EL (cell line): ENCODE results near the gene CEP85.

Experiments used
- DNase-seq: peaks from one replicate; pipeline ENCODE4 v3.0.0-alpha.2; 2016

The CEP85 gene

DNA sequence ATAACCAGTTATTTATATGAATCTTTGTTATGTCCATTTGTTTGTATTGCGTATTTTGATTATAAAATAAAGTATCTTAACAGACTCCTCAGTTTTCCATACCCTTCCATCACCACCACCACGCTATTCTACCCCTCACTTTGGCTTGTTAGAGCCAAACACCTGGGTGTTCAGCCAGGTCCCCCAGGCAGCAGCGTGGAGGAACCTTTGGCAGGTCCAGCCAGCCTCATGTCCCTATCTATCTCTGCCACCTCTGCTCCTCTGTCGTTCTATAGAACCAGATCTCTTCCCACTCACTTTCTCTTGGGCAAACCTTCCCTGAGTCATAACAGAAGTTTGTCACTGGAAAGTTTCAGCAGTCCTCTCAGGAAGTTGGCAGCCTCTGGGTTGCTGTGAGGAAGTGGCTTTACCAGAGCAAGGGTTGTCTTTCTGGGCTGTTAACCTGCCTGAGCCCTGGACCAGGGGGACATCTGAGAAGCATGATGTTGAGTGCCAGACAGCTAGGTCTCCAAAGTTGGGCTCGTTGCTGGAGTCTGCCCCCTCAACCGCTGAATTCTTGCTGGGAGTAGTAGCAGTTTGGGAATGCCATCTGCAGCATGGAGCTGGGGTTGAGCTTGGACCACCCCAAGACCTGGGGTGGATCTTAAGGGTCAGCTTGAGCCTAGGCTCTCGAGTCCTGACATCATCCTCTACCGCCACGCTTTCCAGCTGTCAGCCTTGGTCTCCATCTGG lies 44.9 kb downstream of the CEP85 start:
- peak; percentile 80 for DNase-seq

DNA sequence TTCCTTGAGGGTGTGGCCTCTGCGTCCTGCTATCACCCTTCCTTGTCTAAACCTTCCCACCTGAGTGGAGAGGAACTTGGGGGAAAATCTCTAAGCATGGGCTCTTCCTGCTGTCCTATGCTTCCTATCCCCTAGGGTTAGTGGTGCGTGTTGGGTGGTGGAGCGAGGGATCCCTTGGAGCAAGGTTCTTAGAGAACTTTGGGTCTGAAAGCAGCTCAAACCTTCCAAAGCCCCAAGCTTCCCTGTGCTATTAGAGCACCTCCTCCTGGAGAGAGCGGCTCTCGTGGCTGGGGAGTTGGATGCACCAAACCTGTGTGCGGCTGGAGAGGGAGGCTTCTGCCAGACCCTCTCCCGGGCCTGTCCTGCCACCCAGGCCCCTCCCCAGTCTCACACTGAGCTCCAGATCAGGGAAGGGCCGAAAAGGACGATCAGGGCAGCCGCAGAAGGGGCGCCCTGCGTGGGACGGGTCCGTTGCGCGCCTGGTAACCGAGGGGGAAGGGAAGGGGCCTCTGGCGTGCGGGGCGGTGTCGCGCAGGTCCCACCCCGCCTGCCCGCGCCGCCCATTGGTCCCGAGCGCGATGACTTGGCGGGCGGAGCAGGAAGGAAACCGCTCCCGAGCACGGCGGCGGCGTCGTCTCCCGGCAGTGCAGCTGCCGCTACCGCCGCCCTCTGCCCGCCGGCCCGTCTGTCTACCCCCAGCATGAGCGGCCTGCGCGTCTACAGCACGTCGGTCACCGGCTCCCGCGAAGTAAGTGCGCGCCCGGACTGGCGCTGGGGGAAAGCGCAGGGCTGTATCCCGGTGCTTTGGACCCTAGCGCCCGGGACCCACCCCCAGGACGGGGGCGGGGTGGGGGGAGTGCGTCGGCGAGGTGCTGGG lies 45.7 kb downstream of the CEP85 start, which contains the start of gene SH3BGRL3:
Gene SH3BGRL3, plus strand, starts transcription at position 631 of the 877 bp plus-strand sequence. Its CDS starts 70 bp downstream, at position 701.
- DNase-seq = peak; percentile 87

DNA sequence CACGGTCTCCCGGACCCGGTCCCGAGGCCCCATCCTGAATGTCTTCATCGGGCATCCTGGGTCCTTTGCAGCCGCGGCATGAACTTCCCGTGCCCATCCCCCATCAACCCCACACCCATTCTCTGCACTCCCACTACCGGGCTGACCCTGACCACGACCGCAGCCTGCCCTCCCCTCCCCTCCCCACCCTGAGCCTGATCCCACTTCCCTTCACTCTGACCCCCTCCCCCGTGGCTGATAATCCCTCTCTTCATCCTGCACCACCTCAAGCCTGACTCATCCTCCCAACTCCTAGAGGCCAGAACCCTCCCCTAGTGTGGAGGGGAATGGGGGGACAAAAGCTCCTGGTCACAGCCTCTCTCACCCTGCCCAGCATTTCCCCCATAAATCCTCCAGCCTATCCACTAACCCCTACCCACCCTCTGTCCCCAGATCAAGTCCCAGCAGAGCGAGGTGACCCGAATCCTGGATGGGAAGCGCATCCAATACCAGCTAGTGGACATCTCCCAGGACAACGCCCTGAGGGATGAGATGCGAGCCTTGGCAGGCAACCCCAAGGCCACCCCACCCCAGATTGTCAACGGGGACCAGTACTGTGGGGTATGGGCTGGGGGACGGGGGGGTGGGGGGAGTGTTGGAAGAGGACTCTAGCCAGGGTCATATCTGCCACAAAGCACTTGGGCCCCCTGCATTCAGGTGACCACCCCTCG lies 46.5 kb downstream of the CEP85 start:
- peak; percentile 76 for DNase-seq

GRCh38 chr1:26281091-26281958 lies 47.3 kb downstream of the CEP85 start:
- DNase-seq = peak; percentile 59

GRCh38 chr1:26281971-26282370 lies 48.0 kb downstream of the CEP85 start:
- no peak for DNase-seq

GRCh38 chr1:26282401-26282918 lies 48.5 kb downstream of the CEP85 start:
- DNase-seq = no peak

DNA sequence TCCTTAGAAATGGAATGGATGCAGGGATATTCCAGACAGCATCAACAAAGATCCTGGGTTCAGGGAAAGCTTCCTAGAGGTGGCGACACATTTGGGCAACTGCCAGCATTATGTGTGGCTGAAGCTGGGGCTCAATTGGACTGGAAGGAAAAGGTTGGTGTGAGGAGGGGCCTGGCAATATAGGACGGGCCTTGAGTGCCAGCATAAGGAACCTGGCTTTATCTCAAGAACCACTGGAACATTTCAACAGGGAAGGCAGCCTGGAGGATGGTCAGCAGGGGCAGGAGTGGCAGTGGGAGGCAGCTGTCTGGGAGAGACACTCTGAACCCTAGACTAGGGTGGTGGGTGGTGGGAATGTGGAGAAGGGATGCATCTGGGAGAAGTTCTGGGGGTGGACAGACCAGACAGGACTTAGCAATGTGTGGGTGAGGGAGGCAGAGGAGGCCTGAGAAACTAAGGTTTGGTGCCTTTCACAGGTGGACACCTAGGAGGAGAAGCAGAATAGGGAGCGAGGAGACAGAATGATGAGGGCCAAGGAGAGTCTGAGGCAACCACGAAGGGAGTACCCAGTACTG lies 49.4 kb downstream of the CEP85 start:
- DNase-seq = peak; percentile 26

DNA sequence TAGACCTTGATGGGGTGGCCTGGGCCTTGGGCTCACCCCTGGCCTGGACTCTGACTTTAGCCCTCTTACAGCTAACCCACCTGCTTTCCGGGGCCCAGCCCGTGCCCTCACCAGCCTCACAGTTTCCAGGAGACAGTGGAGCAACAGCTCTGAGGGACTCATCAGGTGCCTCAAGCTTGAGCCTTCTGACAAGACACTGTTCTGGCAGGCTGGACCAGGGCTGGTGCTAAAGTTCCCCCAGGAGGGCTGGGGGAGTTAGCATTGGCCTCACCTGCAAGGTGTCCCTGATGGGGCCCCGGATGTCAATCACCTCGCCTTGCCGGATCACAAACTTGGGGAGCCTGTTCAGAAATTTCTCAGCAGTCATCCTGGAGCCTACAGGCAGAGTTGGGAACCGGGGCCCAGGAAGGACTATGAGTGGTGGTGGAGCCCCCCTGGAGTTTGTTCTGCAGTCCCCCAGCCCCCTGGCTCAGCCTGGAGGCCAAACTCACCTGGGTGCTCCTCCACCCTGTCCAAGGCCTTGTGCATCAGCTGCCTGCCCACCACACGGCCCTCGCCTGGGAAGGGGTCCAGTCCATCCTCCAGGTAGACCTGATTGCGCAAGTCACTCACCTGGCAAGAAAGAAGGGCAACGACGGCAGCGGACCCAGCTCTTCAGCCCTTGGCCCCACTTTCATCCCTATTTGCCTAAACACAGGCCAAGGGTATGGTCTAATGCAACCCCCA lies 50.0 kb downstream of the CEP85 start:
- no peak for DNase-seq

- DNase-seq = peak; percentile 97
These were observed 50.8 kb downstream of the CEP85 start for GRCh38 chr1:26284597-26285347.

DNA sequence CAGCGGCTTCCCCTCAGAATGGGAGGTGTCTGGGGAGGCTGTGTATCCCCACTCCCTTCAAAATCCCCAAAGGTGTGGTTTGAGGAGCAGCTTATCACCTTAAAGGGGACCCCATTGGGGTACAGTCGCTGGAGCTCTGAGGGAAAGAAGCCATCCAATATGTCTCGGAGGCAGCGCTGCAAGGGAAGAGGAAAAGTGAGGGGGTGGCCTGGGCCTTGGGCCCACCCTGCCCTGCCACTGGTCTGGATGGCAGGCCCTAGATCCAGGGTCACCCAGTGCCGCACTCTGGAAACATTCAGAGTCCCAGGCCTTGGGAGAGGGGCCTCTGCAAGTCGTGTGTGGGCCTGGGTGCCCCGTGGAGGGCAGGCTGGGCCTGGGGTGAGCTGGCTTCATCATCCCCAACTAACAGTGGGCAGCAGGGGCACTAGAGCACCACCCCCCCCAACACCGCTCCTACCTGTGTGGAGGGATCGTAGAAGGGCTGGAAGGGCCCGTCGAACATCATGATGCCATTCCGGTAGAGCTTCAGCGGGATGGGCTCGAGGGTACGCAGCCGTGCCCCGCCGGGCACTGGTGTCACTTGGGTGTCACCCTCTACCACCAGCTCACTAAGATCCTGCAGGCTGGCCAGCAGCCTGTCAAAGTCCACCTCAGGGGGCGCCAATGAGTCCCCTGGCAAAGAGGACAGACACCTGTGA lies 51.5 kb downstream of the CEP85 start:
- peak; percentile 32 for DNase-seq

- DNase-seq = no peak
These were observed 52.0 kb downstream of the CEP85 start for GRCh38 chr1:26286064-26286416.

GRCh38 chr1:26287033-26287711 lies 53.2 kb downstream of the CEP85 start:
- peak; percentile 27 for DNase-seq

DNA sequence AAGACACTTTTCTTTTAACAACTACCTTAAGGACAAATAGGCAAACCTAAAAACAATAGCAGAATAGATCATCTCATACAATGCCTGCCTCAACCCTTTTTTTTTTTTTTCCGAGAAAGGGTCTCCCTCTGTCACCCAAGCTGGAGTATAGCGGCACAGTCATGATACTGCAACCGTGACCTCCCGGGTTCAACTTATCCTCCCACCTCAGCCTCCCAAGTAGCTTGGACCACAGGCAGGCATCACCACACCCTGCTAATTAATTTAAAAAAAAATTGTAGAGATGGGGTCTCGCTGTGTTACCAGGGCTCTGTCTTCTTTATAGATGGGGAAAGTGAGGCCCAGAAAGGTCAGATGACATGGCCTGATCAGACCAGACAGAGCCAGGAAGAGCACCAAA lies 53.8 kb downstream of the CEP85 start:
- DNase-seq = no peak

GRCh38 chr1:26288311-26288941 lies 54.4 kb downstream of the CEP85 start:
- no peak for DNase-seq

DNA sequence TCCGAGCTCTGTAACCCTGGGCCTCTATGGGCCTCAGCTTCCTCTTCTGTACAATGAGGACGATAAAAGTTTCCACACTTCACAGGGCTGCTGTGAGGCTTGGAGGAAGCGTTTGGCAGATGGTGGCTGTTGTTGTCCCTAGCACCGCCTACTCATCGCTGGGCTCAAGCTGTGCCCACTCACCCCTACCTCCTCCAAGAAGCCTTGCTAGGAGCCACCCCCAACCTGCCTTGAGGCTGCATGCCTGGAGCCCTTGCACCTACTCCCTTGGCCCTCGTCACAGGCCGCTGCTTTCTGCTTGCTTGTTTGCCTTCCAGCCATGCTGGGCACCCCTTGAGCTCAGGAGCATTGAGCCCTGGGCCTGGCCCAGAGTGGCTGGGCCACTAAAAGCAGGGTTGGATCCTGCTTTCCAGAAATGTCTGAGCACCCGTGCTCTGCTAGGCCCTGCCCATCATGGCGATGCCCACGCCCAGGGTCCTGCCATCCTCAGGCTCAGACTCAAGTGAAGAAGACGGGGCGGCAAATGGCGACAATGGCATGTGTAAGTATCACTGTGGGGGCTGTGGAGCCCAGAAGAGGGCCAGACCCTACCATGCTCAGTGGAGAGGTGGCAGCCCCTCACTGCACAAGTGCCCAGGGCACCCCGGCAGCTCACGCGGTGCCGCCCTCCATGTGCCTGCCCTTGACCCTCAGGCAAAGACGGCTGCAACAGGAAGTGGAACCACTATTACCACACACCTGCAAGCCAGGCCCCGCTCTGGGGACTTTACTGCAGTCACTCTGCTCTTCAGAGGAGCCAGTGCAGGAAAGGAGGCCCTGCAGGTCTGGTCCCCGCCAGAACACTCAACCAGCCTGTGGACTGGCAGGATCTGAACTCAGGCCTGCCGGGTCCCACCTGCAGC lies 55.4 kb downstream of the CEP85 start:
- DNase-seq = no peak

- no peak for DNase-seq
These were observed 56.3 kb downstream of the CEP85 start for GRCh38 chr1:26290122-26290881.

DNA sequence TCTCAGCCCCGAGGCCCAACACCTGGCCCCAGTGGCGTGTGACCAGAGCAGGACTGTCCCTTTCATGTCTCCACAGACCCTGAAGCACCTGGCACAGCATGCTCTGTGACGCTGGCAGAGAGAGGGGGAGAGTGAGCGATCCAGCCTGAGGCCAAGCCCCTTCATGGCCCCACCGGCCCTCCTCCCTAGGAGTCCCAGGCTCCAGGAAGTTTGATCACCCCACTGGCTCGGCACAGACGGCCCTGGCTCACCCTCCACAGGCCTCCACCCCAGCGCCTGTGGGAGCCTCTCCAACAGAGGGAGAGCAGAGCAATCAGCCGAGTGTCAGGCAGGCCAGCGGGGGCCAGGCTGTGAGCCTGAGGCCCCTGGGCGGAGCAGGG lies 56.9 kb downstream of the CEP85 start:
- no peak for DNase-seq
